SK-MEL-5 (cell line): ENCODE data around the gene KIAA0040. TPM values are rescaled to one million over a fixed set of nuclear protein-coding genes. Genes with fewer than 3 reads are reported as not detected.

Experiments
- DNase-seq: peaks from one replicate; pipeline ENCODE4 v3.0.0-alpha.2; 2016; ENCODE audit warnings: low read depth, low spot score
- in situ Hi-C: cut with HindIII; loops from 2 replicates; pipeline ENCODE4 v1.10.0; 2016; ENCODE audit warnings: low sequenced_read_pairs, high pct_unique_total_duplicates, low pct_unique_long_range_greater_than_20kb
- polyA plus RNA-seq, 2 experiments: library from polyadenylated mRNA; depleted of rRNA; stranded (reverse); fragments of >200 nt; gene quantifications; 2 replicates each; pipeline ENCODE4 v1.2.3, GENCODE V29; 2015
- total RNA-seq: library from RNA; depleted of rRNA; stranded (reverse); fragments of >200 nt; shearing (Covaris generic); gene quantifications from 2 replicates; pipeline ENCODE4 v1.2.3, GENCODE V29; 2014; rRNA removed

Gene KIAA0040
- total RNA-seq: 1.1 and 1.5 TPM in 2 replicates
- polyA plus RNA-seq (2015; cell fraction: cytosol; rRNA removed): 2.2 and 2.3 TPM in 2 replicates
- 0.70 and 2.4 TPM in 2 replicates for polyA plus RNA-seq (2015; cell fraction: nucleus; rRNA removed)

GRCh38 chr1:175192630-175193526 is at the start of gene KIAA0040:
TSS of gene KIAA0040 (minus strand) at chr1:175192776. CDS start at chr1:175161013, 31,763 bp downstream.
- DNase-seq: peak; percentile 43

GRCh38 chr1:175237389-175237788 is 44.8 kb upstream of the KIAA0040 start:
- in situ Hi-C loops: no loop called here
- DNase-seq: no peak

More at GRCh38 chr1:175192630-175193526, at the start of gene KIAA0040:
- in situ Hi-C loops: no loop called here

- in situ Hi-C loops: no loop called here
- no peak for DNase-seq
These were observed 42.1 kb upstream of the KIAA0040 start for GRCh38 chr1:175234639-175235038.

- in situ Hi-C loops: no loop called here
- DNase-seq: no peak
These were observed 39.8 kb upstream of the KIAA0040 start for GRCh38 chr1:175232335-175232734.

GRCh38 chr1:175225805-175226129 is 33.2 kb upstream of the KIAA0040 start:
- in situ Hi-C loops: no loop called here
- no peak for DNase-seq

- in situ Hi-C loops: no loop called here
- no peak for DNase-seq
These were observed 29.8 kb upstream of the KIAA0040 start for GRCh38 chr1:175222296-175222938.

- in situ Hi-C loops: no loop called here
- DNase-seq: no peak
These were observed 29.1 kb upstream of the KIAA0040 start for GRCh38 chr1:175221557-175222175.

- DNase-seq: no peak
- in situ Hi-C loops: no loop called here
These were observed 28.4 kb upstream of the KIAA0040 start for GRCh38 chr1:175220853-175221556.

- no peak for DNase-seq
- in situ Hi-C loops: no loop called here
These were observed 27.2 kb upstream of the KIAA0040 start for GRCh38 chr1:175219774-175220173.

- in situ Hi-C loops: no loop called here
- DNase-seq: no peak
These were observed 26.3 kb upstream of the KIAA0040 start for GRCh38 chr1:175218786-175219434.

- in situ Hi-C loops: no loop called here
- DNase-seq: no peak
These were observed 25.4 kb upstream of the KIAA0040 start for GRCh38 chr1:175217721-175218531.

- in situ Hi-C loops: no loop called here
- DNase-seq: no peak
These were observed 23.9 kb upstream of the KIAA0040 start for GRCh38 chr1:175216444-175216843.

GRCh38 chr1:175211656-175212055 is 19.1 kb upstream of the KIAA0040 start:
- no peak for DNase-seq
- in situ Hi-C loops: no loop called here

GRCh38 chr1:175210744-175211143 is 18.2 kb upstream of the KIAA0040 start:
- in situ Hi-C loops: no loop called here
- no peak for DNase-seq

- no peak for DNase-seq
- in situ Hi-C loops: no loop called here
These were observed 16.9 kb upstream of the KIAA0040 start for GRCh38 chr1:175209493-175209921.

- in situ Hi-C loops: no loop called here
- DNase-seq: peak; percentile 39
These were observed 16.4 kb upstream of the KIAA0040 start for GRCh38 chr1:175208773-175209492.
